Stimulated activated CD4-positive, alpha-beta T cell treated with anti-CD3 and anti-CD28 coated beads, Interleukin-15, amount 100 ng/mL, for 48 hours (primary cell): Measurements from ENCODE around the gene NEO1.
"Not testable (repeated sequence)": the region's sequence is repeated elsewhere in the genome, so short reads cannot be mapped to it uniquely, and the experiment has no call there.

Experiments used
- DNase-seq, 2 donors: peaks; one replicate each; pipeline ENCODE4 v3.0.0-alpha.2; 2020; ENCODE audit warnings: low read depth in 2 of 2

The NEO1 gene

GRCh38 chr15:73212424-73212823 is 160.2 kb downstream of the NEO1 start:
- no peak for DNase-seq

GRCh38 chr15:73221450-73221849 is 169.2 kb downstream of the NEO1 start:
- DNase-seq, result not testable (repeated sequence)

- DNase-seq, result peak; percentile 27 to 31
These were observed 173.2 kb downstream of the NEO1 start for GRCh38 chr15:73225358-73226015.

- DNase-seq, result no peak
These were observed 174.0 kb downstream of the NEO1 start for GRCh38 chr15:73226093-73226814.

GRCh38 chr15:73227433-73228056 is 175.3 kb downstream of the NEO1 start:
- DNase-seq, result no peak

GRCh38 chr15:73228128-73228646 is 175.9 kb downstream of the NEO1 start:
- DNase-seq, result no peak

- DNase-seq, result no peak
These were observed 179.6 kb downstream of the NEO1 start for GRCh38 chr15:73231661-73232419.

- DNase-seq, result no peak
These were observed 180.5 kb downstream of the NEO1 start for GRCh38 chr15:73232776-73233175.

GRCh38 chr15:73233623-73234022 is 181.4 kb downstream of the NEO1 start:
- no peak for DNase-seq

GRCh38 chr15:73237910-73238309 is 185.6 kb downstream of the NEO1 start:
- DNase-seq, result no peak

GRCh38 chr15:73239564-73240215 is 187.4 kb downstream of the NEO1 start:
- no peak for DNase-seq

GRCh38 chr15:73240866-73241499 is 188.7 kb downstream of the NEO1 start:
- peak; percentile 40 to 66 for DNase-seq

- DNase-seq, result no peak
These were observed 192.1 kb downstream of the NEO1 start for GRCh38 chr15:73244333-73244732.

- DNase-seq, result no peak
These were observed 194.2 kb downstream of the NEO1 start for GRCh38 chr15:73246439-73246838.

GRCh38 chr15:73246898-73247297 is 194.6 kb downstream of the NEO1 start:
- no peak for DNase-seq

- DNase-seq, result no peak
These were observed 195.1 kb downstream of the NEO1 start for GRCh38 chr15:73247331-73247730.

GRCh38 chr15:73249499-73249898 is 197.2 kb downstream of the NEO1 start:
- DNase-seq, result no peak

GRCh38 chr15:73254598-73254997 is 202.3 kb downstream of the NEO1 start:
- no peak for DNase-seq

- DNase-seq, result no peak
These were observed 206.2 kb downstream of the NEO1 start for GRCh38 chr15:73258271-73259108.

- no peak for DNase-seq
These were observed 212.6 kb downstream of the NEO1 start for GRCh38 chr15:73264881-73265280.
